ENCODE data around the gene SARDH. TPM values are rescaled to one million over a fixed set of nuclear protein-coding genes. Genes with fewer than 3 reads are reported as not detected.

Gene SARDH
- polyA plus RNA-seq (2013): 0.88 and 0.90 TPM in 2 replicates

DNA sequence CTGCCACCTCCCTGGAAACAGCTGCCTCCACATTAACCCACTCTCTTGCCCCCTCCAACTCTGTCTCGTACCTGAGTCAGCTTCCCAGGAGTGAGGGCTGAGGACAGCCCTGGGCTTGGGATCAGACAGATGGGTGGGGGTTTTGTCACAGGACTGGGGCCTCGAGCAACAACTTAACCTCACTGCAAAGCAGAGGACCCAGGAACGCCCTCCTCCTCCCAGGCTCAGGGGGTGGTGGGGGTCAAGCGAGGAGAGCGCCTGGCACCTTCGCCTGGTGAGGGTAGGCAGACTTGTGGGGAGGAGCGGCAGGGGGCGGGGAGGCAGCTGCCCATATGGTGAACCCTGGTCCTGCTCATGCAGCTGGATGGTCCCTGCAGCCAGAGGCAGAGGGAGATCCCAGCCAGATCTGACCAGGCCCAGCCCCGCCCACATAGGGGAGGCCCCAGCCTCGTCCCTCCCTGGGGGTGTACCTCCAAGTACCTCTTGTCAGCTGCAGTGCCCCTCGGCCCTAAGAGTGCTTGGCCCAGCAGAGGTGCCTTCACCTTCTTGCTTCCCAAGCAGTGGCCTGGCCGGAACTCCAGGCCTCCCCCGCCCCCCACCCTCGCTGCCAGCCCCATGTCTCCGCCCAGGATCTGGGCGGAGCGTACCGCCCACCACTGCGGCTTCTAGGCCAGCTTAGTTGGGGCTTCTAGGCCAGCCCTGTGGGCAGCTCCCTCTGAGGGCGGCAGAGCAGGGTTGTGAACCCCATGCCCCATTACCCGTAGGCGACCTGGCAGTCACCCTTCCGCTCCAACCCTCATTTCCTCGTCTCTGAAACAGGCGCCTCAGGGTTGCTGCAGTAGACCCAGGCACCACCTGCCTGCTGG is at the start of gene SARDH:
Gene SARDH, minus strand, starts transcription at position 579 of the 866 bp plus-strand sequence. CDS start 4,179 bp downstream, outside the sequence.
- Histone ChIP-seq H3K79me1 (ENCODE audit: low read length) (no peaks in the 10 kb centered on the region), H2BK120ac (ENCODE audit: insufficient read depth, low read length, poor library complexity) (no peak within 1 kb of the TSS), H3K23ac (ENCODE audit: low read length) (no peak within 1 kb of the TSS), H3K4ac (ENCODE audit: low read depth, low read length) (no peak within 1 kb of the TSS), H4K12ac (ENCODE audit: low read depth, low read length) (no peak within 1 kb of the TSS), H2BK5ac (ENCODE audit: low read depth, low read length, poor library complexity) (no peak within 1 kb of the TSS), H2BK12ac (ENCODE audit: low read length) (no peak within 1 kb of the TSS), H2AFZ (ENCODE audit: insufficient read depth, low read length, poor library complexity) (no peak within 1 kb of the TSS), H3K9me3 (ENCODE audit: insufficient read depth, low read depth, low read length) (no peaks in the 10 kb centered on the region), H3K36me3 (ENCODE audit: control insufficient read depth in 1 of 2, insufficient read depth in 2 of 2, low read length in 2 of 2) (no peaks in the 10 kb centered on the region), H3K27me3 (ENCODE audit: insufficient read depth, low read length) (no peaks in the 10 kb centered on the region), H4K91ac (ENCODE audit: low read depth, low read length) (no peak within 1 kb of the TSS), H4K8ac (ENCODE audit: low read depth, low read length) (peak within 1 kb of the TSS; percentile 18), H3K4me2 (ENCODE audit: low read length) (peak within 1 kb of the TSS; percentile 35), H3K4me1 (ENCODE audit: control insufficient read depth in 1 of 2, insufficient read depth in 2 of 2, low read length in 2 of 2) (peaks cover 2 to 9% of the 10 kb centered on the region in 2 experiments), H3K4me3 (ENCODE audit: low read depth, low read length) (peak within 1 kb of the TSS; percentile 44), H3K9ac (ENCODE audit: low read length) (no peak within 1 kb of the TSS), H3K27ac (ENCODE audit: low read depth, low read length) (no peak within 1 kb of the TSS), H2AK5ac (ENCODE audit: low read length) (no peak within 1 kb of the TSS), H3K79me2 (ENCODE audit: control insufficient read depth, insufficient read depth, low read length, poor library complexity) (no peaks in the 10 kb centered on the region), H3K14ac (ENCODE audit: low read length) (no peak within 1 kb of the TSS), H3K18ac (ENCODE audit: low read length) (no peak within 1 kb of the TSS)
- no CpG with 5 or more reads among the region's 25 CpGs for WGBS (ENCODE audit: extremely low coverage, insufficient coverage, insufficient read length)
- DNase-seq: peak in 1 of 2 donors; percentile 17

- H3K4me2 ChIP-seq (ENCODE audit: low read length): no peak overlapping the region
- no peak overlapping the region for H3K14ac ChIP-seq (ENCODE audit: low read length)
- H4K91ac ChIP-seq (ENCODE audit: low read depth, low read length): no peak overlapping the region
- WGBS (ENCODE audit: extremely low coverage, insufficient coverage, insufficient read length): no CpG with 5 or more reads among the region's 5 CpGs
- peaks cover 93% of the 10 kb centered on the region in 2 experiments for H3K36me3 ChIP-seq (ENCODE audit: control insufficient read depth in 1 of 2, insufficient read depth in 2 of 2, low read length in 2 of 2)
- no peak overlapping the region for H3K23ac ChIP-seq (ENCODE audit: low read length)
- no peak overlapping the region for H2BK120ac ChIP-seq (ENCODE audit: insufficient read depth, low read length, poor library complexity)
- H3K27ac ChIP-seq (ENCODE audit: low read depth, low read length): no peak overlapping the region
- H2AK5ac ChIP-seq (ENCODE audit: low read length): no peak overlapping the region
- peak overlapping the region; percentile 11 for H3K18ac ChIP-seq (ENCODE audit: low read length)
- H3K79me1 ChIP-seq (ENCODE audit: low read length): peaks cover 3% of the 10 kb centered on the region
- H3K4me3 ChIP-seq (ENCODE audit: low read depth, low read length): no peak overlapping the region
- H3K4me1 ChIP-seq (ENCODE audit: control insufficient read depth in 1 of 2, insufficient read depth in 2 of 2, low read length in 2 of 2): peaks cover 16 to 22% of the 10 kb centered on the region in 2 experiments
- H2AFZ ChIP-seq (ENCODE audit: insufficient read depth, low read length, poor library complexity): no peak overlapping the region
- no peak overlapping the region for H4K12ac ChIP-seq (ENCODE audit: low read depth, low read length)
- no peak for DNase-seq
- H2BK5ac ChIP-seq (ENCODE audit: low read depth, low read length, poor library complexity): no peak overlapping the region
- peaks cover 14% of the 10 kb centered on the region for H3K9me3 ChIP-seq (ENCODE audit: insufficient read depth, low read depth, low read length)
- no peaks in the 10 kb centered on the region for H3K27me3 ChIP-seq (ENCODE audit: insufficient read depth, low read length)
- H2BK12ac ChIP-seq (ENCODE audit: low read length): no peak overlapping the region
- H3K9ac ChIP-seq (ENCODE audit: low read length): no peak overlapping the region
- H3K4ac ChIP-seq (ENCODE audit: low read depth, low read length): no peak overlapping the region
- H3K79me2 ChIP-seq (ENCODE audit: control insufficient read depth, insufficient read depth, low read length, poor library complexity): no peaks in the 10 kb centered on the region
- H4K8ac ChIP-seq (ENCODE audit: low read depth, low read length): no peak overlapping the region
These were observed 49.5 kb upstream of the SARDH start for GRCh38 chr9:133787754-133788025.

DNA sequence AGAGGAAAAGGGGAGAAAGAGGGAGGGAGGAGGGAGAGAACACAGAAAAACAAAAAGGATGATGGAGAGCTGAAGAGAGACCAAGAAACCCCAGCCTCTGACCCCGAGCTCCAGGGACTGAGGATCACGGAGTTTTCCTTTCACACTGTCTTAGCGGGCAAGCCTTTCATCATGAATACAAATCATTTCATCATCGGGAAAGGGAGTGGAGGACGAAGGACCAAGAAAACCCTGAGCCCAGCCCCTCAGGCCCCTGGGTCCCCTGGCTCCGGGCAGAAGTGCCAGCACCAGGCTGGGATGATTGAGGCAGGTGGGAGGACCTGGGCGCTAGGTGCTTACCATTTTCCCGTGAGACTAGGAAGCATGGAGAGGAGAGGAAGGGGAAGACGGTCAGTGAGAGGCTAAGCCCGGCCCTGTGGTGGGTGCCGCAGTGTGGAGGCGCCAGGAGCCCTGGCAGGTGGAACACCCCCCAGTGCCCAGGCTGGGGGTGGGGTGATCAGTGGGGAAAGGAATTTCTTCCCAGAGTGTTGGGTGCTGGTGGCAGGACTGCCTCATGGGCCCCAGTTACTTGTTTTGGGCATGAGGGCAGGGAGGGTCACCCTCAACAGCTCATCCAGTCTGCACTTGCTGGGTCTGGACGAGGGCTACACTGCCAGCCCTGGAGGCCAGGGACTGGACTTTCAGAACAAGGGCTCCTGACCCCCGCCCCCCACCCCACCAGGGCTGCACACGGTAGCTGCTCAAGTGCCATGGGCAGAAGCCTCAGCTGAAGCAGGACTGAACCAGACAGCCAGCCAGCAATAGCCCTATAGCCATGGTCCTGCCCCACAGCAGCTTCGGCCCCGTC is 49.0 kb upstream of the SARDH start:
- Histone ChIP-seq H4K12ac (ENCODE audit: low read depth, low read length) (no peak overlapping the region), H3K79me1 (ENCODE audit: low read length) (peaks cover 3% of the 10 kb centered on the region), H3K4me1 (ENCODE audit: control insufficient read depth in 1 of 2, insufficient read depth in 2 of 2, low read length in 2 of 2) (peaks cover 20 to 26% of the 10 kb centered on the region in 2 experiments), H3K27me3 (ENCODE audit: insufficient read depth, low read length) (no peaks in the 10 kb centered on the region), H3K9me3 (ENCODE audit: insufficient read depth, low read depth, low read length) (peaks cover 14% of the 10 kb centered on the region), H4K8ac (ENCODE audit: low read depth, low read length) (no peak overlapping the region), H3K4me2 (ENCODE audit: low read length) (no peak overlapping the region), H2BK12ac (ENCODE audit: low read length) (no peak overlapping the region), H3K23ac (ENCODE audit: low read length) (no peak overlapping the region), H2BK5ac (ENCODE audit: low read depth, low read length, poor library complexity) (no peak overlapping the region), H3K18ac (ENCODE audit: low read length) (peak overlapping the region; percentile 1), H4K91ac (ENCODE audit: low read depth, low read length) (no peak overlapping the region), H3K4me3 (ENCODE audit: low read depth, low read length) (no peak overlapping the region), H2AK5ac (ENCODE audit: low read length) (no peak overlapping the region), H2BK120ac (ENCODE audit: insufficient read depth, low read length, poor library complexity) (no peak overlapping the region), H3K79me2 (ENCODE audit: control insufficient read depth, insufficient read depth, low read length, poor library complexity) (no peaks in the 10 kb centered on the region), H3K14ac (ENCODE audit: low read length) (no peak overlapping the region), H3K36me3 (ENCODE audit: control insufficient read depth in 1 of 2, insufficient read depth in 2 of 2, low read length in 2 of 2) (peaks cover 89 to 90% of the 10 kb centered on the region in 2 experiments), H3K9ac (ENCODE audit: low read length) (no peak overlapping the region), H2AFZ (ENCODE audit: insufficient read depth, low read length, poor library complexity) (no peak overlapping the region), H3K27ac (ENCODE audit: low read depth, low read length) (no peak overlapping the region), H3K4ac (ENCODE audit: low read depth, low read length) (no peak overlapping the region)
- WGBS (ENCODE audit: extremely low coverage, insufficient coverage, insufficient read length): no CpG with 5 or more reads among the region's 17 CpGs
- no peak for DNase-seq

GRCh38 chr9:133786371-133786753 is 48.2 kb upstream of the SARDH start:
- peaks cover 87% of the 10 kb centered on the region in 2 experiments for H3K36me3 ChIP-seq (ENCODE audit: control insufficient read depth in 1 of 2, insufficient read depth in 2 of 2, low read length in 2 of 2)

More at GRCh38 chr9:133786371-133786753, 48.2 kb upstream of the SARDH start:
- H3K14ac ChIP-seq (ENCODE audit: low read length): no peak overlapping the region
- no peak overlapping the region for H4K91ac ChIP-seq (ENCODE audit: low read depth, low read length)
- peaks cover 5% of the 10 kb centered on the region for H3K79me1 ChIP-seq (ENCODE audit: low read length)
- no peak overlapping the region for H3K4ac ChIP-seq (ENCODE audit: low read depth, low read length)
- H3K79me2 ChIP-seq (ENCODE audit: control insufficient read depth, insufficient read depth, low read length, poor library complexity): no peaks in the 10 kb centered on the region
- no peak overlapping the region for H4K8ac ChIP-seq (ENCODE audit: low read depth, low read length)
- DNase-seq: no peak
- no peak overlapping the region for H3K9ac ChIP-seq (ENCODE audit: low read length)
- H2BK12ac ChIP-seq (ENCODE audit: low read length): no peak overlapping the region
- no peaks in the 10 kb centered on the region for H3K27me3 ChIP-seq (ENCODE audit: insufficient read depth, low read length)
- H4K12ac ChIP-seq (ENCODE audit: low read depth, low read length): no peak overlapping the region
- H2BK5ac ChIP-seq (ENCODE audit: low read depth, low read length, poor library complexity): no peak overlapping the region
- H2BK120ac ChIP-seq (ENCODE audit: insufficient read depth, low read length, poor library complexity): no peak overlapping the region
- no peak overlapping the region for H3K27ac ChIP-seq (ENCODE audit: low read depth, low read length)
- H2AFZ ChIP-seq (ENCODE audit: insufficient read depth, low read length, poor library complexity): no peak overlapping the region
- H3K23ac ChIP-seq (ENCODE audit: low read length): no peak overlapping the region
- H3K4me2 ChIP-seq (ENCODE audit: low read length): no peak overlapping the region
- H2AK5ac ChIP-seq (ENCODE audit: low read length): no peak overlapping the region
- peaks cover 11% of the 10 kb centered on the region for H3K9me3 ChIP-seq (ENCODE audit: insufficient read depth, low read depth, low read length)
- peaks cover 22 to 26% of the 10 kb centered on the region in 2 experiments for H3K4me1 ChIP-seq (ENCODE audit: control insufficient read depth in 1 of 2, insufficient read depth in 2 of 2, low read length in 2 of 2)
- no CpG with 5 or more reads among the region's 11 CpGs for WGBS (ENCODE audit: extremely low coverage, insufficient coverage, insufficient read length)
- H3K4me3 ChIP-seq (ENCODE audit: low read depth, low read length): no peak overlapping the region
- no peak overlapping the region for H3K18ac ChIP-seq (ENCODE audit: low read length)
